ENCODE measurements around the gene COLEC11. TPM values are rescaled to one million over a fixed set of nuclear protein-coding genes. Genes with fewer than 3 reads are reported as not detected.
"Not testable (repeated sequence)": the region's sequence is repeated elsewhere in the genome, so short reads cannot be mapped to it uniquely, and the experiment has no call there.

COLEC11 gene
- polyA plus RNA-seq, 3 donors from 2014 or later = not detected

GRCh38 chr2:3575534-3576262 is 19.2 kb upstream of the COLEC11 start:
- peaks cover 14 to 36% (median 33%) of the 10 kb centered on the region in 3 donors for H3K36me3 Mint-ChIP-seq
- H3K27ac Mint-ChIP-seq = peak overlapping the region; percentile 85 to 95 (median 94)
- peak overlapping the region; percentile 88 to 93 (median 91) for H3K4me3 Mint-ChIP-seq
- H3K9me3 Mint-ChIP-seq = no peaks in the 10 kb centered on the region
- no peak for DNase-seq
- peaks cover 5 to 13% (median 7%) of the 10 kb centered on the region in 3 donors for H3K27me3 Mint-ChIP-seq (ENCODE audit: low read depth in 3 of 3)
- peaks cover 46 to 64% of the 10 kb centered on the region in 2 donors for H3K4me1 Mint-ChIP-seq

- H3K9me3 Mint-ChIP-seq, DNase-seq: not testable (repeated sequence)
- peak overlapping the region; percentile 85 to 95 (median 94) for H3K27ac Mint-ChIP-seq
- H3K4me3 Mint-ChIP-seq = peak overlapping the region; percentile 88 to 93 (median 91)
- peaks cover 14 to 39% (median 35%) of the 10 kb centered on the region in 3 donors for H3K36me3 Mint-ChIP-seq
- peaks cover 46 to 66% of the 10 kb centered on the region in 2 donors for H3K4me1 Mint-ChIP-seq
- H3K27me3 Mint-ChIP-seq (ENCODE audit: low read depth in 3 of 3) = peaks cover 5 to 13% (median 7%) of the 10 kb centered on the region in 3 donors
Measured at GRCh38 chr2:3576263-3576630, 18.7 kb upstream of the COLEC11 start.

GRCh38 chr2:3578987-3579386 is 15.9 kb upstream of the COLEC11 start:
- H3K27me3 Mint-ChIP-seq (ENCODE audit: low read depth in 3 of 3) = peaks cover 5 to 11% (median 7%) of the 10 kb centered on the region in 3 donors
- H3K36me3 Mint-ChIP-seq = peaks cover 14 to 51% (median 41%) of the 10 kb centered on the region in 3 donors
- H3K27ac Mint-ChIP-seq = peak overlapping the region in 2 of 6 donors; percentile 1 to 12
- H3K4me3 Mint-ChIP-seq = no peak overlapping the region
- H3K9me3 Mint-ChIP-seq = no peaks in the 10 kb centered on the region
- no peak for DNase-seq
- H3K4me1 Mint-ChIP-seq = peaks cover 51 to 72% of the 10 kb centered on the region in 2 donors

- no peaks in the 10 kb centered on the region for H3K9me3 Mint-ChIP-seq
- H3K4me1 Mint-ChIP-seq = peaks cover 43 to 58% of the 10 kb centered on the region in 2 donors
- peaks cover 14 to 51% (median 41%) of the 10 kb centered on the region in 3 donors for H3K36me3 Mint-ChIP-seq
- H3K27ac Mint-ChIP-seq = no peak overlapping the region
- H3K27me3 Mint-ChIP-seq (ENCODE audit: low read depth in 3 of 3) = peaks cover 0 to 3% (median 0%) of the 10 kb centered on the region in 3 donors
- no peak for DNase-seq
- H3K4me3 Mint-ChIP-seq = no peak overlapping the region
Measured at GRCh38 chr2:3580449-3580848, 14.5 kb upstream of the COLEC11 start.

GRCh38 chr2:3581367-3582262 is 13.3 kb upstream of the COLEC11 start:
- Mint-ChIP-seq H3K9me3 (no peaks in the 10 kb centered on the region), H3K27ac (peak overlapping the region in 1 of 6 donors; percentile 53), H3K4me1 (peaks cover 33 to 48% of the 10 kb centered on the region in 2 donors), H3K4me3 (no peak overlapping the region), H3K36me3 (peaks cover 9 to 45% (median 39%) of the 10 kb centered on the region in 3 donors), H3K27me3 (ENCODE audit: low read depth in 3 of 3) (peaks cover 0 to under 1% (median 0%) of the 10 kb centered on the region in 3 donors)
- no peak for DNase-seq

- peak overlapping the region in 1 of 6 donors; percentile 51 for H3K27ac Mint-ChIP-seq
- peaks cover 0 to 3% (median 0%) of the 10 kb centered on the region in 3 donors for H3K27me3 Mint-ChIP-seq (ENCODE audit: low read depth in 3 of 3)
- H3K4me1 Mint-ChIP-seq = peaks cover 14 to 23% of the 10 kb centered on the region in 2 donors
- peaks cover 0 to 31% (median 23%) of the 10 kb centered on the region in 3 donors for H3K36me3 Mint-ChIP-seq
- H3K9me3 Mint-ChIP-seq = no peaks in the 10 kb centered on the region
- H3K4me3 Mint-ChIP-seq = no peak overlapping the region
- no peak for DNase-seq
Measured at GRCh38 chr2:3584076-3584475, 10.8 kb upstream of the COLEC11 start.

- H3K9me3 Mint-ChIP-seq = no peaks in the 10 kb centered on the region
- H3K27me3 Mint-ChIP-seq (ENCODE audit: low read depth in 3 of 3) = peaks cover 0 to 3% (median 0%) of the 10 kb centered on the region in 3 donors
- no peak overlapping the region for H3K4me3 Mint-ChIP-seq
- peaks cover 6 to 26% (median 23%) of the 10 kb centered on the region in 3 donors for H3K36me3 Mint-ChIP-seq
- no peak for DNase-seq
- H3K27ac Mint-ChIP-seq = peak overlapping the region in 1 of 6 donors; percentile 51
- peaks cover 8 to 17% of the 10 kb centered on the region in 2 donors for H3K4me1 Mint-ChIP-seq
Measured at GRCh38 chr2:3584608-3585260, 10.2 kb upstream of the COLEC11 start.

- Mint-ChIP-seq H3K4me3 (no peak overlapping the region), H3K4me1 (peaks cover 6 to 13% of the 10 kb centered on the region in 2 donors), H3K27ac (no peak overlapping the region), H3K9me3 (no peaks in the 10 kb centered on the region), H3K27me3 (ENCODE audit: low read depth in 3 of 3) (peaks cover 0 to 3% (median 0%) of the 10 kb centered on the region in 3 donors), H3K36me3 (peaks cover 7 to 22% (median 22%) of the 10 kb centered on the region in 3 donors)
- DNase-seq = no peak
Measured at GRCh38 chr2:3585261-3586109, 9.4 kb upstream of the COLEC11 start.

GRCh38 chr2:3586220-3586619 is 8.7 kb upstream of the COLEC11 start:
- no peaks in the 10 kb centered on the region for H3K9me3 Mint-ChIP-seq
- H3K4me3 Mint-ChIP-seq = no peak overlapping the region
- H3K36me3 Mint-ChIP-seq = peaks cover 7 to 17% (median 16%) of the 10 kb centered on the region in 3 donors
- DNase-seq = no peak
- no peak overlapping the region for H3K27ac Mint-ChIP-seq
- H3K4me1 Mint-ChIP-seq = peaks cover 5 to 10% of the 10 kb centered on the region in 2 donors
- H3K27me3 Mint-ChIP-seq (ENCODE audit: low read depth in 3 of 3) = peaks cover 0 to 3% (median 0%) of the 10 kb centered on the region in 3 donors

- no peak for DNase-seq
- no peaks in the 10 kb centered on the region for H3K9me3 Mint-ChIP-seq
- peaks cover 0 to 3% (median 0%) of the 10 kb centered on the region in 3 donors for H3K27me3 Mint-ChIP-seq (ENCODE audit: low read depth in 3 of 3)
- H3K27ac Mint-ChIP-seq = no peak overlapping the region
- no peak overlapping the region for H3K4me3 Mint-ChIP-seq
- peaks cover 7 to 11% (median 11%) of the 10 kb centered on the region in 3 donors for H3K36me3 Mint-ChIP-seq
- peaks cover 0 to 10% of the 10 kb centered on the region in 2 donors for H3K4me1 Mint-ChIP-seq
Measured at GRCh38 chr2:3587021-3587420, 7.9 kb upstream of the COLEC11 start.

GRCh38 chr2:3587432-3587831 is 7.5 kb upstream of the COLEC11 start:
- no peak for DNase-seq
- Mint-ChIP-seq H3K9me3 (no peaks in the 10 kb centered on the region), H3K27ac (no peak overlapping the region), H3K4me1 (peaks cover 0 to 10% of the 10 kb centered on the region in 2 donors), H3K4me3 (no peak overlapping the region), H3K27me3 (ENCODE audit: low read depth in 3 of 3) (peaks cover 0 to 3% (median 0%) of the 10 kb centered on the region in 3 donors), H3K36me3 (peaks cover 7 to 11% (median 11%) of the 10 kb centered on the region in 3 donors)

- H3K27me3 Mint-ChIP-seq (ENCODE audit: low read depth in 3 of 3) = peaks cover 0 to 3% (median 0%) of the 10 kb centered on the region in 3 donors
- no peak overlapping the region for H3K4me3 Mint-ChIP-seq
- peaks cover 0 to 9% of the 10 kb centered on the region in 2 donors for H3K4me1 Mint-ChIP-seq
- no peak overlapping the region for H3K27ac Mint-ChIP-seq
- no peak for DNase-seq
- peaks cover 11 to 12% (median 11%) of the 10 kb centered on the region in 3 donors for H3K36me3 Mint-ChIP-seq
- H3K9me3 Mint-ChIP-seq = no peaks in the 10 kb centered on the region
Measured at GRCh38 chr2:3588084-3588483, 6.8 kb upstream of the COLEC11 start.
